HG02852 (cell line): ENCODE measurements around the gene ZSWIM6.

Experiments used
- ATAC-seq: cut with Tn5 transposase; IDR thresholded peaks from one replicate; pipeline ENCODE4 v1.9.1; 2021; ENCODE audit warnings: mild to moderate bottlenecking, moderate library complexity; ENCODE audit not compliant: unreplicated experiment

Gene ZSWIM6

DNA sequence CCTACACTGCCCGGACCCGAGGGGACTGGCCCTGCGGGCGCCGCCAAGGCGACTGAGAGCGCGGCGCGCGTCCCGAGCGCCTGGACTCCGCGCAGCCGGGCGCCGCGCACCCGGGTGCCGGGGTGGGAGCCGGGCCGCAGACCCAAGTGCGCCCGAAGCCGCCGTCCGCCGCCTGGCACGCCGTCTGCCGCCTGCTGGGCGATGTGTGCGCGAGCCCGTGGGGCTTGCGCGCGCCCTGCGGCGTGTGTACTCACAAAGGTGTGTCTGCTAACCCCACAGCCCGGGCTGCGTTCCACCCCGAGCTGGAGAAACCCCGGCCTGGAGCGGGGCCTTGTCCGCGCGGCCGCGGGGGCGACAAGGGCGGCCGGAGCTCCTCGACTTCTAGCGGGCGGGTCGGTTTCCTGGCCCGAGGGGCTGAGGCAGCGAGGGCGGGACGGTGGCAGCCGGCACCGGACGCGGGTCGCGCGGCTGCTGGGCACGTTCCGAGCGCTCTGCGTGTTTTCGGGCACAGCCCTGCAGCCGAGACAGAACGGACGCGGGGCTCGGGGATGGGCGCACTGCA, 1.1 kb upstream of the ZSWIM6 start:
- peak; percentile 28 for ATAC-seq

- ATAC-seq = peak; percentile 0
Observed at GRCh38 chr5:61332358-61332749, 296 bp downstream of the ZSWIM6 start.

DNA sequence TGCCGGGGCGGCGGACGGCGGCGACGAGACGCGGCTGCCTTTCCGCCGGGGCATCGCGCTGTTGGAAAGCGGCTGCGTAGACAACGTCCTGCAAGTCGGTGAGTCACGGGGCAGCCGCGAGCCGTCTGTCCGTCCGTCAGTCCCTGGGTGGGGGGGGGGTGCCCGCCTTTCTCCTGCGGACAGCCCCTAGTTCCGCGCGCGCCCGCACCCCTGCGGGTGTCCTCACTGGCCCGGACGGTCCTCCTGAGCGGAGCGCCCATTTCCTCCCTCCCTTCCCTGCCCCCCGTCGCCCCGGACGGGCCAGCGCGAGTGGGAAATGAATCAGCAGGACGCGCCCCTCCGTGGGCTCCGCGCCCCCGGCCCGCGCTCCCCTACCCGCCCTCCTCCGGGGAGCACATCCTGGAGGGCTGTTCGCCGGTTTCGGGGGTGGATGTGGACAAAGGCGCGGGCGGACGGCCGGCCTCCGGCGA, 828 bp downstream of the ZSWIM6 start:
- ATAC-seq = no peak

DNA sequence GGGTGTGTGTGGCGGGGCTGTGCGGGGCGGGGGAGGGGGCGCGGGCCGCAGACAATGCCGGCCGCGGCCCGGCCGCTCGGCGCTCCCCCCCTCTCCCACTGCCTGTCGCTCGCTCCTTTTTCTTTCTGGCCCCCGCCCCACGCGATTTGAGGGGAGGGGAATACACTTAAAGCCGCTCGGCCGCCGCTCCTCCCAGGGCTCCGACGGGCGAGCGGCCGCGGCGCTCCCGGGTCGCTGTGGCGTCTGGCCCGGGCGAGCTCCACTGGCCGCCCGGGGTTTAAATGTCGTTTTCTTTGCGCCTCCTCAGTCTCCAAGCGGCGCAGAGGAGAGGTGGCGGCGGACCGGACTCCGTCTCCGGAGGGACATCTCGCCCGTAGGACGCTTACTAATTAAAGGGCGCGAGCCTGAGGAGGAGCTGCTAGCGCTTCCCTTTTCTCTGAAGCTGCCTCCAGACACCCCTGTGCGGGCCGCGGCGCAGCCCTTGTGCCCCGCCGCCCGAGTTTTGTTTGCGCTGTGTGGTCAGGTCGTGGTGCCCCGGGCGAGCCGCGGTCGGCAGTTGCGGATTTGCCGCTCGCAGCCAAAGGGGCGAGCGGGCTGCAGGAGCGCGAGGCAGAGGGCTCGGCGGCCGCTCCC, 1.4 kb downstream of the ZSWIM6 start:
- ATAC-seq = no peak

- no peak for ATAC-seq
Observed at GRCh38 chr5:61333954-61334867, 2.2 kb downstream of the ZSWIM6 start.

DNA sequence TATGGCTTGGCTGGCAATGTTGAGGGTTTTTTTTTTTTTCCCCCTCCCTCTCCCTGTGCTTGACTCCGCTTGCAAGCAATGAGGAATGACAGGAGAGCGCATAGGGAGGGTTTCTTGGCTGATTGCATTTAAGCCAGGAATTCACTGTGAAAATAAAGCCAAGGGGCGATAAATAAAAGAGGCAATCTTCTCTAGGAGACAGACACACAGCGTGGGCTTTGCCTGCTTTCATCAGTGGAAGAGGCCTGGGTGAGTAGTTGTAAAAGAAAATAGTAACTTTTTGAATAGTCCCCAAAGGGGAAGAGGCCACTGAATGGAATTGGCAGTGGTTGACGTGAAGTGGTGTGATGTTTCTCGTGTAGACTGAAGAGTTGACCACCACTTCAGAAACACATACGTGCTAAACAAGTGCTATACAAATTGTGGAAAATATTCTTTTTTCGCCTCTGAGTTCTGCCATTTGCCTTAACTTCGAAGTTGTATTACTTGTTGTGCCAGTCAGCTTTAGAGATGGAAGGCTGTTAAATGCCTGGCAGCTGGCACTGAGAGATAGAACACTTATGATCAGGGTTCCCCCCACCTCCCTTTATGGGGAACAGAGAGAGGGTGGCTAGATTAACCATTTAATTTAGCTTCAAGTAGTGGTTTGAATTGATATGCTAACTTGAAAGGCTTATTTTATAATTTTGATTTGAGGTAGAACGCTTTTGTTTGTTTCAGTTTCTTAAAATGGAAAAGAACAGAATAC, 3.0 kb downstream of the ZSWIM6 start:
- no peak for ATAC-seq

GRCh38 chr5:61339764-61340163, 7.7 kb downstream of the ZSWIM6 start:
- ATAC-seq = no peak

GRCh38 chr5:61340775-61341361, 8.8 kb downstream of the ZSWIM6 start:
- ATAC-seq = no peak

GRCh38 chr5:61342071-61342501, 10.0 kb downstream of the ZSWIM6 start:
- ATAC-seq = no peak

DNA sequence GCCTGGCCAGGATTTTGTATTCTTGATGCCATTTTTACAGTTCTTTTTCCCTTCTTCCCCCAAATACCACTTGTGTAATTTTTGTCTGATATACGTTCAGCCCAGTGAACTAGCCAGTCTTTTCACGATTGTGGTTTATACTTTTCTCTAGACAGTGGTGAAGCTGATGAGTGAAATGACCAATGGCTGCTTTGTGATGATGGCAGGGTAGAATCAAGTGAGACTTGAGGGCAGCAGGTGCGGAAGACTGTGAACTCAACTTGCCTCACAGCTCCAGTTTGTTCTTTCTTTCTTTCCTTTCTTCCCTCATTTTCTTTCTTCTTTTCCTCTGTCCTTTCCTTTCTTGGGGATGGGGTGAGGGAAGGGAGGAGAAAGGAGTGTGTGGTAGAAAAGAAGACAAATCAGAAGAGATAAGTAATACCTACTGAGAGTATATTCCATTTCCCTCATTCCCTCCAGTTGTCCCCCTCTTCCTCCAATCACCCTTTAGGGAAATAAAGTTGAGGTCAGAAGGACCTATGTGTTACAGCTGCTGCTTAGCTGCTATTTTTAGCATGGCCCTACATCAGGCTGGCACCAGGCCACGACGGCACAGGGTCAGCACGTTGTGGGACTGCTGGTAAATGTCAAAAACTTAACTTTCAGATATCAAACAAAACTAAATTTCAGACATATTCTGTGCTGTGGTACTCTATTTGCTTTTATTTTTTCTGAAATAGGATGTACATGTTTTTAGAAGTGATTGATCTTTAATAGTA, 12.3 kb downstream of the ZSWIM6 start:
- no peak for ATAC-seq

DNA sequence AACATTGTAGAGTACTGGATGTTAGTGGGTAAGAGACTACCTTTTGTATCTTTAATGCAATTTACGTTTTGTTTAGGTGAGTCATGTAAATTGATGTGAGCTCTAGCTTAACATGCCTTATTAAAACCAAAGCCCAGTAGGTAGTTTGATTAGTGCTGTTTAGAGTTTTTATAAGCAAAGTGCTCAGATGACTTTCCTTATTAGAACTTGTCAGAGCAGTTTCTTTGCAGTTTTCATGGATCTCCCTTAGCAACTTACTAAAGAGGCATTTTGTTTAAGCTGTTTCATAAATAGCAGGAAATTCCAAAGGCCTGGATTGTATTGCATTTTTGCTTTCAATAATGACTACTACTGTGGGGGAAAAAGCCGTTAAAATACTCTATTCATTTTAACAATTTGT, 14.5 kb downstream of the ZSWIM6 start:
- no peak for ATAC-seq

DNA sequence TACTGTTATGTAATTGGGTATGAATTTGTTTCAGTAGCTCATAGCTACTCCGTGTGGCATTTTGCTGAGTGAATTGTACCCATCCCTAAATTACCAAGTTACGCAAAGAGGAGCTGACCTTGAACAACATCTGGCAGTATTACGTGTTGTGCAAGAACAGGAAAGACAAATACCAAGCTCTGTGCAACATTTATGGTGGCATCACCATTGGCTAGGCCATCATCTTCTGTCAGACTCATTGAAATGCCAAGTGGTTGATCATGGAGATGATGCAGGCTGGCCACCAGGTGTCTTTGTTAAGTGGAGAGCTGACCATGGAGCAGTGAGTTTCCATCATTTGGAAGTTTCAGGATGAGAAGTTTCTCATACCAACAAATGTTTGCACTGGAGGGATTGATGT, 15.0 kb downstream of the ZSWIM6 start:
- ATAC-seq = no peak

DNA sequence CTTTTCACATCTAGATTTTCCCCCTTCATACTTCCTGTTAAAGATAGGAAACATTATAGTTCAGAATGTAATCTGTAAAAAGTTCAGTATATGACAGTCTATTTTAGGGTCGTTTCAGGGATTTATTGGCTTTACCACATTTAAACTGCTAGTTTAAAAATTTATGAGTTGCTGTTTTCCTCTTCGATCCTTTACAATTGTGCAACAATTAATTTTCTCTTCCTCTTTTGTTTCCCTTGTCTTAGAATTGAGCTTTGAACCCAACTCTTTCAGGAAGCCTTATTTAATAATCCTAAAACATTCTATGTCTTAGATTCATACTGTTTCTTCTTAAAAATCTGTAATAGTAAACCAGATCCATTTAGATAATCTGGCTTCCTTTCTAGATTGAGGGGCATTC, 16.4 kb downstream of the ZSWIM6 start:
- no peak for ATAC-seq

DNA sequence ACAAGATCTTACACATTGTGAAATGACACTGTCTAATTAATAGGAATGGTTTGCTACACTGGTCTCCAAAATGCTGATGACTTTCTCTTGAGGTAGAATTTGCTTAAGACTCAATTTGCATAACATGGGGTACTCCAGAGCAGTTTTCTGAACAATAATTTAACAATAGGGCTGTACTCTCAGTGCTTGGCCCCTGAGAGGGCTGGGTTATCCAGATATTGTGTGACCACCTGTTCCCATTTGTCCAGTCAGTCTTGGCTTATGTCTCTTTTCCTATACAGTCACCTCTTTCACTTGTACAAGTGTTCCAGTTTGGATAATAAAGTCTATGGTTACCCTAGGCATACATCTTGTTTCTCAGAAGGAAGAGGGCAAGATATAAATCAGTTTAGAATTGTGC, 17.9 kb downstream of the ZSWIM6 start:
- ATAC-seq = no peak

GRCh38 chr5:61350535-61350934, 18.5 kb downstream of the ZSWIM6 start:
- no peak for ATAC-seq

GRCh38 chr5:61351733-61352132, 19.7 kb downstream of the ZSWIM6 start:
- ATAC-seq = no peak

DNA sequence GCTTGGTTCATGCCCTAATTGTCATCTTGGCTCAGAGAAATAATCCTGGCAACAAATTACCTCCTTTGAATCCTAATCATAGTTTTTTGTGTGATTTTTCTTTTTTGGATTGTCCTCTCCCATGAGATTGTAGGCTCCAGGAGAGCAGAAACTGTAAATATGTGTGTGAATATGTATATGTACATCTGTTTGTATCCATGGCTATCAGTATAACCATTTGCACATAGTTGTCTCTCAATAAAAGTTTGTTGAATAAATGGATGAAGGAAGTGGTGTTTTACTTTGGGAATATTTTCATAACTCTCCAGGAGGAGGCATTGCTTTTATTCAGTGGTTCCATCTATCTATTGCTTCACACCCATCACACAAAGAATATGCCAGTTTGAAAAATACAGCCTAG, 20.1 kb downstream of the ZSWIM6 start:
- ATAC-seq = no peak

GRCh38 chr5:61352612-61353156, 20.6 kb downstream of the ZSWIM6 start:
- ATAC-seq = no peak

DNA sequence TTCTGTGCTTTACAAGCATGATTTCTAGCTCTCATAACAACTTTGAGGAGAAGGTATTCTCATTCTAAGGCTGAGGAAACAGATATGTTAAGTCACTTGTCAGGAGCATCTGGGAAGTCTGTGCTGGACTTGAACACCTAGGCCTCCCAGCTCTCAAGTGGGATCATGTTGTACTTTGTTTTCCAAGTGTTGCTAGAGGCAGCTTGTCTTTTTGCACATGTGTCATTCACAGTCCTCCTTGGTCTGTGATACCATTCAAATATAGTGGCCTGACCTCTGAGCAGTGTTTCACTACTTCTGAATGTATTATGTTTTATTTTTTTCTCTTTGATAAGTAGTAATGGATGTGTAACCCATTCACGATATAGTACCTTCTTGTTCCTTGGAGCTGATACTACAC, 21.2 kb downstream of the ZSWIM6 start:
- ATAC-seq = no peak

GRCh38 chr5:61354199-61354598, 22.1 kb downstream of the ZSWIM6 start:
- no peak for ATAC-seq
